K562 (cell line): Measurements from ENCODE around the gene HSDL2. TPM values are rescaled to one million over a fixed set of nuclear protein-coding genes. Genes with fewer than 3 reads are reported as not detected.

ENCODE experiments used
- ATAC-seq: fragments of 200-7000 bp; cut with Tn5 transposase; 3 replicates; pipeline ENCODE4 v1.9.1; 2020; ENCODE audit warnings: moderate library complexity
- BruUV-seq: library from RNA; stranded (reverse); fragments of 400-500 nt; replicated peaks from 2 replicates; lab custom pipeline; 2021; lab: Mats Ljungman, UMichigan
- CTCF ChIA-PET: fragments of 300-600 bp; formaldehyde crosslinking; extraction: SDS; loops from one replicate; lab custom pipeline; 2021; ENCODE audit warnings: low intra/inter-chr PET ratio; lab: Yijun Ruan, JAX
- POLR2A ChIA-PET: fragments of 300-600, 350-650 bp; sonication (Branson Sonifier 250); formaldehyde crosslinking; extraction: SDS; loops from one replicate; lab custom pipeline; 2021; ENCODE audit warnings: antibody characterized with exemption, inconsistent platforms; lab: Yijun Ruan, JAX
- DNase-seq, 4 experiments: peaks; one replicate each; pipeline versions ENCODE4 v3.0.0 to v3.0.0-alpha.2; 2011 to 2018; ENCODE audit warnings: low spot score in 3 of 4, mixed read lengths in 3 of 4; ENCODE audit errors: extremely low read depth in 1 of 4
- FAIRE-seq: peaks from 2 replicates; lab custom pipeline; 2011; peaks lifted over from hg19 to GRCh38; lab: Jason Lieb, UNC
- H2AFZ ChIP-seq: 2 replicates; pipeline ENCODE4 v1.6.0; 2011; ENCODE audit warnings: low read depth, low read length, control low read depth, inconsistent platforms
- H3K27ac ChIP-seq: fragments of 200-600 bp; 3 replicates; pipeline ENCODE4 v1.8.0; 2011; ENCODE audit warnings: low read depth, mild to moderate bottlenecking, control low read depth, inconsistent platforms, low read length, moderate library complexity, mixed read lengths; ENCODE audit errors: extremely low read depth
- H3K27me3 ChIP-seq, 2 experiments: fragments of 300-600 bp in 1 of 2; 2 replicates in 1 of 2; 3 replicates in 1 of 2; pipeline versions ENCODE4 v1.6.0 to v1.8.0; 2011; ENCODE audit warnings: inconsistent platforms in 2 of 2, low read length in 2 of 2, mild to moderate bottlenecking in 1 of 2, mixed read lengths in 1 of 2, moderate library complexity in 1 of 2; ENCODE audit not compliant: control insufficient read depth in 2 of 2, insufficient read depth in 2 of 2
- H3K36me3 ChIP-seq: fragments of 300-600 bp; 3 replicates; pipeline ENCODE4 v1.8.0; 2011; ENCODE audit warnings: mild to moderate bottlenecking, low read length, inconsistent platforms; ENCODE audit not compliant: control insufficient read depth, insufficient read depth
- H3K4me1 ChIP-seq, 2 experiments: fragments of 200-600 bp in 1 of 2; replicated peaks in 1 of 2; 2 replicates in 1 of 2; 3 replicates in 1 of 2; pipeline versions ENCODE4 v1.5.1 to v1.8.0; 2011; ENCODE audit warnings: inconsistent platforms in 2 of 2, low read length in 2 of 2, mild to moderate bottlenecking in 1 of 2, mixed read lengths in 1 of 2, moderate library complexity in 1 of 2; ENCODE audit not compliant: control insufficient read depth in 2 of 2, insufficient read depth in 2 of 2
- H3K4me2 ChIP-seq: 2 replicates; pipeline ENCODE4 v1.6.1; 2011; ENCODE audit warnings: low read length, control low read depth, inconsistent platforms, mixed read lengths; ENCODE audit not compliant: insufficient read depth
- H3K4me3 ChIP-seq: fragments of 200-600 bp; sonication (generic), shearing (Covaris generic); 2 replicates; pipeline ENCODE4 v1.5.1; 2016; ENCODE audit warnings: control low read depth, inconsistent platforms
- H3K79me2 ChIP-seq: fragments of 200-600 bp; 3 replicates; pipeline ENCODE4 v1.8.0; 2011; ENCODE audit warnings: low read length, inconsistent platforms; ENCODE audit not compliant: control insufficient read depth, insufficient read depth
- H3K9ac ChIP-seq, 2 experiments: 2 replicates each; pipeline versions ENCODE4 v1.6.0 to v1.6.1; 2011; ENCODE audit warnings: low read depth in 2 of 2, low read length in 2 of 2, control low read depth in 1 of 2, inconsistent platforms in 1 of 2, mild to moderate bottlenecking in 1 of 2, mixed read lengths in 1 of 2; ENCODE audit not compliant: insufficient read depth in 1 of 2
- H3K9me1 ChIP-seq: one replicate; pipeline ENCODE4 v1.6.0; 2011; ENCODE audit warnings: inconsistent platforms, mild to moderate bottlenecking, low read length, moderate library complexity; ENCODE audit not compliant: control insufficient read depth, insufficient read depth
- H3K9me3 ChIP-seq: replicated peaks from 2 replicates; pipeline ENCODE4 v1.5.1; 2011; ENCODE audit warnings: low read depth, low read length, inconsistent platforms; ENCODE audit not compliant: control insufficient read depth, insufficient read depth
- H4K20me1 ChIP-seq: replicated peaks from 2 replicates; pipeline ENCODE4 v1.6.1; 2011; ENCODE audit warnings: low read length, inconsistent platforms, mixed read lengths; ENCODE audit not compliant: control insufficient read depth, insufficient read depth
- BHLHE40 ChIP-seq: IDR thresholded peaks from 2 replicates; pipeline ENCODE4 v1.6.1; 2011; ENCODE audit warnings: low read length, improper control_type of control experiment
- CHD1 ChIP-seq: fragments of 200-600 bp; sonication (generic); IDR thresholded peaks from one replicate; pipeline ENCODE4 v1.6.1; 2012; ENCODE audit warnings: mild to moderate bottlenecking, moderate library complexity, low read length, inconsistent platforms
- FIP1L1 ChIP-seq: fragments of 200-400 bp; formaldehyde crosslinking; IDR thresholded peaks from 2 replicates; pipeline ENCODE4 v1.6.1; 2018; ENCODE audit warnings: mild to moderate bottlenecking, low read depth, low read length; ENCODE audit not compliant: poor library complexity, severe bottlenecking
- HOXB6 ChIP-seq: fragments of 250-450 bp; sonication (Bioruptor Pico); IDR thresholded peaks from 2 replicates; pipeline ENCODE4 v1.5.1; 2022; ENCODE audit warnings: mild to moderate bottlenecking, borderline replicate concordance
- LCOR ChIP-seq: sonication (generic); formaldehyde crosslinking; IDR thresholded peaks from 2 replicates; pipeline ENCODE4 v1.8.0; 2022; ENCODE audit warnings: mild to moderate bottlenecking, missing genetic modification reagents
- SRF ChIP-seq, 2 experiments: fragments of 250-450, 450-650 bp in 1 of 2; sonication (Bioruptor Pico) in 1 of 2; sonication (generic) in 1 of 2; formaldehyde crosslinking; IDR thresholded peaks; 2 replicates each; pipeline versions ENCODE4 v1.5.0 to v1.5.1; 2020 to 2022; ENCODE audit warnings: mild to moderate bottlenecking in 1 of 2, missing genetic modification reagents in 1 of 2
- TOE1 ChIP-seq, 2 experiments: fragments of 450-650 bp in 1 of 2; sonication (generic) in 1 of 2; formaldehyde crosslinking in 1 of 2; IDR thresholded peaks; 2 replicates each; pipeline versions ENCODE4 v1.7.1 to v1.8.0; 2016 to 2022; ENCODE audit warnings: borderline replicate concordance in 2 of 2, mild to moderate bottlenecking in 2 of 2, antibody characterized with exemption in 1 of 2, inconsistent platforms in 1 of 2, low read depth in 1 of 2, missing genetic modification reagents in 1 of 2, moderate library complexity in 1 of 2
- YY1 ChIP-seq, 3 experiments: IDR thresholded peaks; 2 replicates each; pipeline ENCODE4 v1.6.1; 2011; ENCODE audit warnings: low read length in 2 of 3, mild to moderate bottlenecking in 2 of 3, moderate library complexity in 2 of 3, borderline replicate concordance in 1 of 3, control low read depth in 1 of 3, low read depth in 1 of 3; ENCODE audit not compliant: insufficient read depth in 3 of 3, insufficient replicate concordance in 2 of 3, control insufficient read depth in 1 of 3, insufficient read length in 1 of 3; ENCODE audit errors: extremely low read depth in 1 of 3
- WGBS: fragments of 100-300 bp; shearing (Covaris generic); methylation state at CpG from one replicate; pipeline ENCODE4 v1.1.6; 2016; ENCODE audit warnings: low coverage, mixed read lengths; ENCODE audit not compliant: insufficient coverage; ENCODE audit errors: missing lambda C conversion rate; 5-methylcytosine and 5-hydroxymethylcytosine counted together
- in situ Hi-C: fragments of 300-500 bp; cut with MboI; formaldehyde crosslinking; loops from 4 replicates; pipeline ENCODE4 v1.15.0; 2018; ENCODE audit warnings: inconsistent platforms, mixed read lengths
- intact Hi-C: fragments of 100-400 bp; cut with micrococcal nuclease; formaldehyde crosslinking; loops from 2 replicates; pipeline ENCODE4 v1.14.2; 2022
- polyA plus RNA-seq, 8 experiments: library from polyadenylated mRNA; depleted of rRNA in 4 of 8; stranded (reverse) in 5 of 8; unstranded in 3 of 8; fragments of >200 nt; fragmentation: Nextera tagmentation in 2 of 8; fragmentation: Illumina TruSeq in 1 of 8; extraction: Ambion mirVana in 2 of 8; extraction: Trizol in 1 of 8; gene quantifications; 2 replicates each; pipeline versions ENCODE4 v1.2.1 to v1.2.3, GENCODE V29; 2011 to 2014; ENCODE audit warnings: inconsistent platforms in 1 of 8, missing spikeins in 1 of 8
- total RNA-seq, 7 experiments: library from RNA; depleted of rRNA in 6 of 7; stranded (reverse); fragments of >200 nt in 6 of 7; fragmentation: Illumina TruSeq in 2 of 7; extraction: Trizol in 2 of 7; gene quantifications; 2 replicates each; pipeline versions ENCODE4 v1.2.1 to v1.2.3, GENCODE V29; 2011 to 2021; ENCODE audit warnings: low replicate concordance in 1 of 7
- TF ChIP-seq, protein P1 (sequence below): sonication (generic); formaldehyde crosslinking; IDR thresholded peaks from 2 replicates; pipeline ENCODE4 v1.8.0; 2023; ENCODE audit warnings: mild to moderate bottlenecking, missing genetic modification reagents
- TF ChIP-seq, protein P2 (sequence below): fragments of 450-650 bp; IDR thresholded peaks from 2 replicates; pipeline ENCODE4 v1.7.0; 2016; ENCODE audit warnings: borderline replicate concordance
- TF ChIP-seq, protein P3 (sequence below): sonication (generic); formaldehyde crosslinking; IDR thresholded peaks from 2 replicates; pipeline ENCODE4 v1.8.1; 2023; ENCODE audit warnings: mild to moderate bottlenecking, missing genetic modification reagents
- TF ChIP-seq, protein P4 (sequence below): fragments of 250-450 bp; sonication (Bioruptor Pico); IDR thresholded peaks from 2 replicates; pipeline ENCODE4 v1.4.0; 2020

HSDL2 gene
- total and polyA plus RNA-seq, 9 of the 15 experiments (the other 6 are each of a cell fraction or from before 2014, with no cell fraction given) = 22.8 to 74.1 (median 35.6) TPM

DNA sequence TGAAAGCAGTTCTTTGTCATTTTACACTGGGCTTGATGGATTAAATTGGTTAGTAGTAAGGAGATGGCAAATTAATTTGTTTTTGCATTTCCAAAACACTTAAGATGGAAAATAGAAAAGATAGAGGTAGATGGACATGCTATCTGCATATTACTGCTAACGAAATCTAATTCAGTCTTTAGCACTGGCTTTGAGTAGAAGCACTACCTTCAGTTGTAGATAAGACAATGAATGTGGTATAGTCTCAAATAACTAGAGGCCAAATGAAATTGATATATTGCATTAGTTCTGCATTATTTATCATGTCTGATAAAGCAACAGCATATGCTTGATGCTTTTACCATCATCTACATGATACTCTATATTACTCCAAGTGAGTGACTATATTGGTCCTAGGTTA, 140.2 kb downstream of the HSDL2 start:
- H3K4me3 ChIP-seq = no peak overlapping the region
- no peaks in the 10 kb centered on the region for H3K36me3 ChIP-seq
- FAIRE-seq (no peak), DNase-seq (no peak), ATAC-seq (no peak)
- no peak overlapping the region for H3K9ac ChIP-seq
- H3K79me2 ChIP-seq = peaks cover 16% of the 10 kb centered on the region; the same call in 2 of the 3 replicates
- no TSS peak for BruUV-seq
- in situ Hi-C loops = no loop called here
- no peaks in the 10 kb centered on the region for H3K27me3 ChIP-seq
- WGBS = 42% methylated on average over 1 of the region's 1 CpG
- no peaks in the 10 kb centered on the region for H3K4me1 ChIP-seq
- ChIA-PET CTCF (no interaction called here), POLR2A (interaction anchor here (1.2 kb wide), 1 partner anchor 17 kb away, joined by 3 read pairs; no protein-coding TSS in a partner anchor)
- H2AFZ ChIP-seq = no peak overlapping the region
- H3K4me2 ChIP-seq = no peak overlapping the region
- no peaks in the 10 kb centered on the region for H3K9me1 ChIP-seq
- H3K27ac ChIP-seq = no peak overlapping the region
- peaks cover 4% of the 10 kb centered on the region; the same call in 1 of the 2 replicates for H4K20me1 ChIP-seq
- H3K9me3 ChIP-seq = no peaks in the 10 kb centered on the region
- intact Hi-C loops = loop anchor here (10.0 kb wide), 1 partner anchor 65 kb away; no protein-coding TSS in a partner anchor
- TF ChIP-seq YY1 (IDR thresholded peaks at IDR 0.05; ENCODE audit: borderline replicate concordance in 1 of 3, control insufficient read depth in 1 of 3, extremely low read depth in 1 of 3, insufficient read depth in 3 of 3, insufficient read length in 1 of 3, insufficient replicate concordance in 2 of 3, low read depth in 1 of 3, low read length in 2 of 3) (no peak), BHLHE40 (no peak), TOE1 (IDR thresholded peaks at IDR 0.05; ENCODE audit: borderline replicate concordance) (no peak), TOE1 (CRISPR knock-in tag; IDR thresholded peaks at IDR 0.05; ENCODE audit: borderline replicate concordance, low read depth) (no peak), SRF (CRISPR knock-in tag; IDR thresholded peaks at IDR 0.05) (no peak), CHD1 (no peak), FIP1L1 (no peak), LCOR (CRISPR knock-in tag) (no peak), HOXB6 (CRISPR knock-in tag) (no peak)
- TF ChIP-seq, protein P1, sequence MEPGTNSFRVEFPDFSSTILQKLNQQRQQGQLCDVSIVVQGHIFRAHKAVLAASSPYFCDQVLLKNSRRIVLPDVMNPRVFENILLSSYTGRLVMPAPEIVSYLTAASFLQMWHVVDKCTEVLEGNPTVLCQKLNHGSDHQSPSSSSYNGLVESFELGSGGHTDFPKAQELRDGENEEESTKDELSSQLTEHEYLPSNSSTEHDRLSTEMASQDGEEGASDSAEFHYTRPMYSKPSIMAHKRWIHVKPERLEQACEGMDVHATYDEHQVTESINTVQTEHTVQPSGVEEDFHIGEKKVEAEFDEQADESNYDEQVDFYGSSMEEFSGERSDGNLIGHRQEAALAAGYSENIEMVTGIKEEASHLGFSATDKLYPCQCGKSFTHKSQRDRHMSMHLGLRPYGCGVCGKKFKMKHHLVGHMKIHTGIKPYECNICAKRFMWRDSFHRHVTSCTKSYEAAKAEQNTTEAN (CRISPR knock-in tag) = no peak
- TF ChIP-seq, protein P2, sequence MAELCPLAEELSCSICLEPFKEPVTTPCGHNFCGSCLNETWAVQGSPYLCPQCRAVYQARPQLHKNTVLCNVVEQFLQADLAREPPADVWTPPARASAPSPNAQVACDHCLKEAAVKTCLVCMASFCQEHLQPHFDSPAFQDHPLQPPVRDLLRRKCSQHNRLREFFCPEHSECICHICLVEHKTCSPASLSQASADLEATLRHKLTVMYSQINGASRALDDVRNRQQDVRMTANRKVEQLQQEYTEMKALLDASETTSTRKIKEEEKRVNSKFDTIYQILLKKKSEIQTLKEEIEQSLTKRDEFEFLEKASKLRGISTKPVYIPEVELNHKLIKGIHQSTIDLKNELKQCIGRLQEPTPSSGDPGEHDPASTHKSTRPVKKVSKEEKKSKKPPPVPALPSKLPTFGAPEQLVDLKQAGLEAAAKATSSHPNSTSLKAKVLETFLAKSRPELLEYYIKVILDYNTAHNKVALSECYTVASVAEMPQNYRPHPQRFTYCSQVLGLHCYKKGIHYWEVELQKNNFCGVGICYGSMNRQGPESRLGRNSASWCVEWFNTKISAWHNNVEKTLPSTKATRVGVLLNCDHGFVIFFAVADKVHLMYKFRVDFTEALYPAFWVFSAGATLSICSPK = no peak
- TF ChIP-seq, protein P3, sequence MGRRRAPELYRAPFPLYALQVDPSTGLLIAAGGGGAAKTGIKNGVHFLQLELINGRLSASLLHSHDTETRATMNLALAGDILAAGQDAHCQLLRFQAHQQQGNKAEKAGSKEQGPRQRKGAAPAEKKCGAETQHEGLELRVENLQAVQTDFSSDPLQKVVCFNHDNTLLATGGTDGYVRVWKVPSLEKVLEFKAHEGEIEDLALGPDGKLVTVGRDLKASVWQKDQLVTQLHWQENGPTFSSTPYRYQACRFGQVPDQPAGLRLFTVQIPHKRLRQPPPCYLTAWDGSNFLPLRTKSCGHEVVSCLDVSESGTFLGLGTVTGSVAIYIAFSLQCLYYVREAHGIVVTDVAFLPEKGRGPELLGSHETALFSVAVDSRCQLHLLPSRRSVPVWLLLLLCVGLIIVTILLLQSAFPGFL (CRISPR knock-in tag) = no peak
- TF ChIP-seq, protein P4, sequence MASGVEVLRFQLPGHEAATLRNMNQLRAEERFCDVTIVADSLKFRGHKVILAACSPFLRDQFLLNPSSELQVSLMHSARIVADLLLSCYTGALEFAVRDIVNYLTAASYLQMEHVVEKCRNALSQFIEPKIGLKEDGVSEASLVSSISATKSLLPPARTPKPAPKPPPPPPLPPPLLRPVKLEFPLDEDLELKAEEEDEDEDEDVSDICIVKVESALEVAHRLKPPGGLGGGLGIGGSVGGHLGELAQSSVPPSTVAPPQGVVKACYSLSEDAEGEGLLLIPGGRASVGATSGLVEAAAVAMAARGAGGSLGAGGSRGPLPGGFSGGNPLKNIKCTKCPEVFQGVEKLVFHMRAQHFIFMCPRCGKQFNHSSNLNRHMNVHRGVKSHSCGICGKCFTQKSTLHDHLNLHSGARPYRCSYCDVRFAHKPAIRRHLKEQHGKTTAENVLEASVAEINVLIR = no peak
